GM23338 (cell line): ENCODE data around the gene COL6A1. TPM values are rescaled to one million over a fixed set of nuclear protein-coding genes. Genes with fewer than 3 reads are reported as not detected.

ENCODE experiments used
- ATAC-seq: fragments of 200-7000 bp; cut with Tn5 transposase; 3 replicates; pipeline ENCODE4 v1.9.1; 2020
- DNase-seq: peaks from one replicate; pipeline ENCODE4 v3.0.0-alpha.2; 2015; ENCODE audit warnings: low spot score
- H2AFZ ChIP-seq: fragments of 200-600 bp; sonication (generic); 2 replicates; pipeline ENCODE4 v1.8.0; 2016; ENCODE audit warnings: antibody characterized with exemption, mild to moderate bottlenecking, moderate library complexity
- H3F3A ChIP-seq: fragments of 200-600 bp; sonication (generic); replicated peaks from 2 replicates; pipeline ENCODE4 v1.8.0; 2017; ENCODE audit warnings: antibody characterized with exemption, mixed run types, low read depth
- H3K27ac ChIP-seq: fragments of 200-600 bp; sonication (generic); 2 replicates; pipeline ENCODE4 v1.6.1; 2016; ENCODE audit warnings: low read depth
- H3K27me3 ChIP-seq: fragments of 200-600 bp; sonication (generic); 2 replicates; pipeline ENCODE4 v1.8.0; 2016; ENCODE audit warnings: mild to moderate bottlenecking, mixed run types, moderate library complexity; ENCODE audit not compliant: insufficient read depth
- H3K36me3 ChIP-seq: fragments of 200-600 bp; sonication (generic); 2 replicates; pipeline ENCODE4 v1.8.0; 2016; ENCODE audit warnings: mild to moderate bottlenecking; ENCODE audit not compliant: insufficient read depth
- H3K4me1 ChIP-seq: fragments of 200-600 bp; sonication (generic); 2 replicates; pipeline ENCODE4 v1.8.0; 2016; ENCODE audit warnings: mild to moderate bottlenecking, moderate library complexity; ENCODE audit not compliant: insufficient read depth
- H3K4me2 ChIP-seq: fragments of 200-600 bp; sonication (generic); 2 replicates; pipeline ENCODE4 v1.7.1; 2017; ENCODE audit warnings: mixed run types
- H3K4me3 ChIP-seq: fragments of 200-600 bp; sonication (generic); 2 replicates; pipeline ENCODE4 v1.6.1; 2016; ENCODE audit warnings: mixed run types
- H3K79me2 ChIP-seq: fragments of 200-600 bp; sonication (generic); replicated peaks from 2 replicates; pipeline ENCODE4 v1.8.0; 2017; ENCODE audit warnings: mild to moderate bottlenecking; ENCODE audit not compliant: insufficient read depth
- H3K9me2 ChIP-seq: fragments of 200-600 bp; sonication (generic); 2 replicates; pipeline ENCODE4 v1.8.0; 2017; ENCODE audit not compliant: insufficient read depth
- H4K20me1 ChIP-seq: fragments of 200-600 bp; sonication (generic); replicated peaks from 2 replicates; pipeline ENCODE4 v1.8.0; 2017; ENCODE audit warnings: mild to moderate bottlenecking; ENCODE audit not compliant: insufficient read depth
- H3K27ac Mint-ChIP-seq: 2 replicates; pipeline ENCODE4 v1.8.0; 2020; ENCODE audit warnings: inconsistent platforms, mild to moderate bottlenecking, moderate library complexity, mixed read lengths
- H3K27me3 Mint-ChIP-seq: 3 replicates; pipeline ENCODE4 v1.8.0; 2022; ENCODE audit warnings: low read depth, mild to moderate bottlenecking, moderate library complexity, mixed read lengths, inconsistent platforms; ENCODE audit not compliant: insufficient read depth, poor library complexity
- H3K36me3 Mint-ChIP-seq: 3 replicates; pipeline ENCODE4 v1.8.0; 2021; ENCODE audit warnings: low read depth, mild to moderate bottlenecking, inconsistent platforms, moderate library complexity, mixed read lengths
- H3K4me1 Mint-ChIP-seq: 3 replicates; pipeline ENCODE4 v1.8.0; 2020; ENCODE audit warnings: mild to moderate bottlenecking, inconsistent platforms, mixed read lengths
- H3K4me3 Mint-ChIP-seq: 3 replicates; pipeline ENCODE4 v1.8.0; 2021; ENCODE audit warnings: moderate library complexity, mild to moderate bottlenecking, inconsistent platforms, mixed read lengths
- H3K9me3 Mint-ChIP-seq: 3 replicates; pipeline ENCODE4 v1.8.0; 2020; ENCODE audit warnings: moderate library complexity, mild to moderate bottlenecking, inconsistent platforms, mixed read lengths
- CREB1 ChIP-seq: fragments of 250-450 bp; sonication (Bioruptor Pico); IDR thresholded peaks from 2 replicates; pipeline ENCODE4 v1.5.0; 2020; ENCODE audit warnings: low read depth, mild to moderate bottlenecking, moderate library complexity
- CTCF ChIP-seq, 2 experiments: fragments of 200-600 bp in 1 of 2; sonication (generic) in 1 of 2; conservative IDR thresholded peaks; 2 replicates each; pipeline versions ENCODE4 v1.5.1 to v1.6.1; 2016 to 2017; ENCODE audit warnings: antibody characterized with exemption in 2 of 2, low read depth in 2 of 2, mild to moderate bottlenecking in 2 of 2, moderate library complexity in 1 of 2
- EZH2 ChIP-seq: fragments of 200-600 bp; sonication (generic); IDR thresholded peaks from one replicate; pipeline ENCODE4 v1.8.0; 2017; ENCODE audit warnings: antibody characterized with exemption, mild to moderate bottlenecking, low read depth; ENCODE audit not compliant: unreplicated experiment
- EZH2phosphoT487 ChIP-seq: fragments of 200-600 bp; sonication (generic); IDR thresholded peaks from one replicate; pipeline ENCODE4 v1.8.1; 2018; ENCODE audit warnings: antibody characterized with exemption; ENCODE audit not compliant: unreplicated experiment
- JUNB ChIP-seq: IDR thresholded peaks from one replicate; pipeline ENCODE4 v1.6.1; 2016; ENCODE audit warnings: antibody characterized with exemption; ENCODE audit not compliant: unreplicated experiment
- NANOG ChIP-seq: IDR thresholded peaks from 2 replicates; pipeline ENCODE4 v1.6.1; 2016; ENCODE audit warnings: antibody characterized with exemption, borderline replicate concordance
- POLR2AphosphoS5 ChIP-seq: IDR thresholded peaks from 2 replicates; pipeline ENCODE4 v1.6.1; 2016; ENCODE audit warnings: antibody characterized with exemption, low read depth
- REST ChIP-seq: IDR thresholded peaks from one replicate; pipeline ENCODE4 v1.6.1; 2018; ENCODE audit warnings: antibody characterized with exemption; ENCODE audit not compliant: unreplicated experiment
- STAT1 ChIP-seq: IDR thresholded peaks from one replicate; pipeline ENCODE4 v1.6.1; 2016; ENCODE audit warnings: antibody characterized with exemption; ENCODE audit not compliant: unreplicated experiment
- ZNF331 ChIP-seq: fragments of 250-450 bp; sonication (Bioruptor Pico); IDR thresholded peaks from 2 replicates; pipeline ENCODE4 v1.5.0; 2020; ENCODE audit warnings: low read depth, mild to moderate bottlenecking, moderate library complexity
- polyA plus RNA-seq: library from polyadenylated mRNA; unstranded; fragments of >200 nt; fragmentation: Nextera tagmentation; extraction: Ambion mirVana; gene quantifications from 2 replicates; pipeline ENCODE4 v1.2.1, GENCODE V29; 2016
- total RNA-seq: library from RNA; depleted of rRNA; stranded (reverse); fragments of >200 nt; shearing (Covaris generic); gene quantifications from 2 replicates; pipeline ENCODE4 v1.2.3, GENCODE V29; 2014

The COL6A1 gene
- total and polyA plus RNA-seq, 2 experiments from 2014 or later: 76.0 to 180 TPM

DNA sequence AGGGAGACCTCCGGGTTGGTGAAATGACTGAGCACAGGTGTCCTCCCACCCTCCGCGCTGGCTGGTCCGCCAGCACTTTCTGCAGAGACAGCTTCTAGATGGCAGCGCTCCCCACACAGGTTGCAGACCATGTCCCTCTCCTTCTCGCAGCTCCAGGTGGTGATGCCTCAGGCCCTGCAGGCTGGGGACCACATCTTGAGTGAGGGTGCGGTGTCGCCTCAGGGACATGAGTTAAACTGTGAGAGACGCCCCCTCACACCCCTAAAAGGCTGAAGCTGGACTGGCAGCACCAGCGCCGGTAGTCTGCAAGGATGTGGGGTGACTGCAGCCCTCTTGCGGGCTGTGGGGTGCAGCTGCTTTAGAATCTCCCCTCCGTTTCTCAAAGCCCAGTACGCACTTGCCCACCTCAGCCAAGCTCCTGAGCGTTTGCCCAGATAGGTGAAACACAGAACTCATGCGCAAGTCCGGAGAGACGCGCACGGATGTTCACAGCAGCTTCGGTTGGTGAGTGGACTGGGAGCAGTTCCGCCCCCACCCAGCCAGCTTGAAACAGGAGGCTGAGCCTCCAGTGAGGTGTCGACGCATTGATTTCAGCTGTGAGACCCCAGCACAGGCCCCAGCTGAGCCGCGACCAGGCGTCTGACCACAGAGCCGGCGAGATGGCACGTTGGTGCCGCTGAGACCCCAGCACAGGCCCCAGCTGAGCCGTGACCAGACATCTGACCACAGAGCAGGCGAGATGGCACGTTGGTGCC, 28.6 kb downstream of the COL6A1 start:
- Histone ChIP-seq H3F3A (no peaks in the 10 kb centered on the region), H3K4me1 (no peaks in the 10 kb centered on the region), H3K36me3 (no peaks in the 10 kb centered on the region), H4K20me1 (no peaks in the 10 kb centered on the region; the same call in 1 of the 2 replicates), H3K4me2 (no peak overlapping the region), H3K27me3 (no peaks in the 10 kb centered on the region), H3K27ac (no peak overlapping the region), H3K9me2 (no peaks in the 10 kb centered on the region), H2AFZ (0 out of 2 replicates have a peak overlapping the region, but pooled peaks have one; percentile 14), H3K79me2 (no peaks in the 10 kb centered on the region), H3K4me3 (no peak overlapping the region)
- no peak for TF ChIP-seq EZH2phosphoT487
- TF ChIP-seq EZH2: no peak
- TF ChIP-seq CTCF (conservative IDR thresholded peaks at IDR 0.05; ENCODE audit: low read depth in 2 of 2): no peak
- no peaks in the 10 kb centered on the region for H3K4me1 Mint-ChIP-seq
- no peak overlapping the region for H3K27ac Mint-ChIP-seq
- no peak overlapping the region for H3K4me3 Mint-ChIP-seq
- ATAC-seq (no peak), DNase-seq (no peak)
- H3K9me3 Mint-ChIP-seq: peaks cover 19% of the 10 kb centered on the region
- peaks cover 5% of the 10 kb centered on the region for H3K36me3 Mint-ChIP-seq
- H3K27me3 Mint-ChIP-seq: peaks cover 3% of the 10 kb centered on the region

GRCh38 chr21:46011267-46011967, 29.8 kb downstream of the COL6A1 start:
- Histone ChIP-seq H3K79me2 (no peaks in the 10 kb centered on the region), H3K4me3 (no peak overlapping the region), H3K4me1 (no peaks in the 10 kb centered on the region), H3K27me3 (no peaks in the 10 kb centered on the region), H2AFZ (no peak overlapping the region), H3F3A (no peaks in the 10 kb centered on the region), H3K27ac (no peak overlapping the region), H3K9me2 (no peaks in the 10 kb centered on the region), H3K4me2 (no peak overlapping the region), H4K20me1 (no peaks in the 10 kb centered on the region), H3K36me3 (no peaks in the 10 kb centered on the region)
- Mint-ChIP-seq H3K27ac (no peak overlapping the region), H3K27me3 (no peaks in the 10 kb centered on the region), H3K9me3 (peaks cover 15% of the 10 kb centered on the region), H3K4me3 (no peak overlapping the region), H3K4me1 (no peaks in the 10 kb centered on the region), H3K36me3 (peaks cover 2% of the 10 kb centered on the region; the same call in 1 of the 3 replicates)
- DNase-seq (no peak), ATAC-seq (no peak)
- TF ChIP-seq CTCF (conservative IDR thresholded peaks at IDR 0.05; ENCODE audit: low read depth in 2 of 2) (no peak), STAT1 (no peak), JUNB (no peak), EZH2 (no peak), POLR2AphosphoS5 (no peak), NANOG (no peak), ZNF331 (CRISPR knock-in tag) (no peak), REST (no peak), EZH2phosphoT487 (no peak), CREB1 (CRISPR knock-in tag) (no peak)
